UCSD-AML1 (cell line): ENCODE measurements around the gene BHLHE23.

Experiments used
- DNase-seq: peaks from one replicate; lab custom pipeline; 2025; ENCODE audit not compliant: unreplicated experiment; lab: John Stamatoyannopoulos, UW

Gene BHLHE23

GRCh38 chr20:62993856-62994494 is 12.8 kb downstream of the BHLHE23 start:
- no peak for DNase-seq

- no peak for DNase-seq
These were observed 14.9 kb downstream of the BHLHE23 start for GRCh38 chr20:62991863-62992262.

DNA sequence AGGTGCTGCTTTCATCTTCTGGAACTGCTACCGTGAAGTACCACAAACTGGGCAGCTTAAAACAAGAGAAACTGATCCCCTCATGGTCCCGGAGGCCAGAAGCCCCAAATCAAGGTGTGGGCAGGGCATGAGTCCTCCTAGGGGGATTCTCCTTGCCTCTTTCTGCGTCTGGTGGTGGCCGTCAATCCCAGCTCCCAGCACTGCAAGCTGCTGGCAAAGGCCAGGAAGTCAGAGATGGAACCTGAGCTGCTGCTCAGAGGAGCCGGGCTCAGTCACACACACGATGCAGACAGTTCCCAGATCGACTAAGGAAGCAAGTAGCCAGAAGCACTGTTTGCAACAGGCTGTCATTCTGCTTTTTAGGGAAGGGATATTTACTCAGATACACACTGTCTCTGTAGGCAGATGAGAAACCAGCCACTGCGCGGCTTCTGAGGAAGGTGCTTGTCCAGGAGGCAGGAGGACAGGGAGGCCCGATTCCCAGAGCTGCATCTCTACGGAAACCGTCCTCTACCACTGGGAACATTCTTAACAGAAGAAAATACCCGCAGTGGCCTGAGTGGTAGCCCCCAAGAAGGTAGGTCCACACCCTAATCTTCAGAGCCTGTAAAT is 15.5 kb downstream of the BHLHE23 start:
- no peak for DNase-seq

GRCh38 chr20:62990306-62990825 is 16.4 kb downstream of the BHLHE23 start:
- no peak for DNase-seq

DNA sequence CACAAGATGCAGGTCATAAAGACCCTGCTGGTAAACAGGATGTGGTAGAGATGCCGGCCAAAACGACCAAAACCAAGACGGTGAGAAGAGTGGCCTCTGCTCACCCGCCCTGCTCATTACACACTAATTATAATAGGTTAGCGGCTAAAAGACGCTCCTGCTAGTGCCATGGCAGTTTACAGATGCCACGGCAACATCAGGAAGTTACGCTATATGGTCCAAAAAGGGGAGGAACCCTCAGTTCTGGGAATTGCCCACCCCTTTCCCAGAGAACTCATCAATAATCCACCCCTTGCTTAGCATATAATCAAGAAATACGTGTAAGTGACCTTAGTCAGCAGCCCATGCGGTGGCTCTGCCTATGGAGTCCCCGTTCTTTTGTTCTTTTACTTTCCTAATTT is 17.6 kb downstream of the BHLHE23 start:
- DNase-seq: no peak

DNA sequence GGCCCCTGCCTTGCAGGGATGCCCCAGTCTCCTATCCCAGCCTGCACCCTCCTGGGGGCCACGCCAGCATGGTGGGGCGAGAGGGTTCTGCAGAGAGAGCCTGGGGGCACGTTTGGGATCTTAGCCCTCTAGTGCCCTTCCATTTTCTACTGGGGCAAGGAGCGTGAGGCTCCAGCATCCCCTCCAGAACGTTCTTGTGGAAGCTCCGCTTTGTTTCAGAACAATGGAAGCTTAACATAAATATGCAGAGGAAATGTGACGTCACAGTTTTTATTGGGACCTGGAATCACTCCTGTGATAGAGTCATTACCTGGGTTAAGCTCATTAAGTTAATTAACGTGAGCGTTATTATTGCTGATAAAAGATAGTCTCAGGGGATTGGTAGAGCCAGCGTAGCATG is 19.6 kb downstream of the BHLHE23 start:
- no peak for DNase-seq

GRCh38 chr20:62986257-62986800 is 20.4 kb downstream of the BHLHE23 start:
- DNase-seq: no peak

DNA sequence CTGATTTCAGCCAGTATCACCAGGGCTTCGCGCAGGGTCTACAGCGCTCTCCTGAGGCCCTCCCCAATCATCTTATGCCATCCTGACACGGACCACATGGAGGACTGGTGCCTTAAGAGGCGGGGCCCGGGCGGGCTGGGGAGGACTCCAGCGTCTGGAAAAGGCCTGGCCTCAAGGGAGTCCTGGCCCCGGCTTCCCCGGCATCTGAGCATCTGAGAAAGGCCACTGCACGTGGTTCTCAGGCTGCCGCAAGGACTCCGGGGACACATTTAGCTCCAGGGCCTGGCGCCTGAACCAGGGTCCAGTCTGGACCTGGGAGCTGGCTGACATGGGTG is 21.4 kb downstream of the BHLHE23 start:
- no peak for DNase-seq

DNA sequence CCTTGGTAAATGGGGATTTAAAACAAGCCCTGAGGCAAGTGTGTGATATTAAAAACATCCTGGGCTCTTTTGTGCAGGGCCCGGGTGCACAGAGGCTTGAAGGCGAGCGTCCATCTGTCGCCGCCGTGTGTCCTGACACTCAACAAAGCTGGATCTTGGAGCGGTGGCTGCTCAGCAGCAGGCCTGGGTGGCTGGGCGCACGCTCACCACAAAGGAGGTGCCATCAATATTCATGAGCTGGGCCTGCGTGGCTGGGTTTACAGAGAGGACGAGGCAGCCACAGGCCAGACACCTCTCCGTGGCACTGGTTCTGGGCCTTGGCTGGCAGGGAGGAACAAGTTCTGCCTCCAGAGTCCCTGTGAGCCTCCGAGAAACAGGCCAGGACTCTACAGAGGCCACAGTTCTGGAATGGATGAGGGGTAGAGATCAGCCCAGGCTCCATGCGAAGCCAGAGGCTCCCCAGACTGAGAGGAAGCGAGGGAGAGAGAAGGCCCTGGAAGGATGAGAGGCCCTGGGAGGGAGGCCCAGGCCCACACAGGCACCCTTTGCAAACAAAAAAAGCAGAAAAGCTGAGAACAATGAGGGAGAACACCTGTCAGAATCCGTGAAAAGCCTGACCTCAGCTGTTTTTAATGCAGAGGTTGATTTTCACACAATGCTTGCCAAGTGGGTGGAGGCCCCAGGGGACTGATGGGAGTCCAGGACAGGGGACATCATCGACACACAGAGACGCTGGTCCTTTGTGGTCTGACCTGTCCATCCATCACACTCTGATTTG is 21.9 kb downstream of the BHLHE23 start:
- no peak for DNase-seq

DNA sequence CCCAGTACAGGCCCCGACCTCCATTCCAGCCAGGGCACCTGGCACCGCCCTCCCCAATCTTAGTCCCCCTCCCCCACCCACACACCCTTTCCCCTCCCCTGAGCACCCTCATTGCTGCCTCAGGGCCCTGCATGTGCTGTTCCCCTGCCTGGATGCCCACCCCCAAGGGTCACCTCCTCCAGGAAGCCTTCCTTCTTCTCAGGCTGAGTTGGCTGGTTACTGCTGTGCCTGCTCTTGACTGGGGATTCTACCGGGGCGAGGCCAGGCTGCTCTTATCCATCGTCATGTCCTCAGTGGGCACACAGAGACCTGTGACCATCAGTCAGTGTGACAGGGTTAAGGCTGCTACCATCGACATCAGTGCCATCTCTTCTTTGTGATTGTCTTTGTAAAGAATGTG is 23.6 kb downstream of the BHLHE23 start:
- no peak for DNase-seq

- DNase-seq: peak; percentile 75
These were observed 24.4 kb downstream of the BHLHE23 start for GRCh38 chr20:62982124-62983075.

GRCh38 chr20:62980970-62981369 is 25.8 kb downstream of the BHLHE23 start:
- peak; percentile 49 for DNase-seq

GRCh38 chr20:62980380-62980960 is 26.3 kb downstream of the BHLHE23 start:
- DNase-seq: no peak

- DNase-seq: no peak
These were observed 26.8 kb downstream of the BHLHE23 start for GRCh38 chr20:62979876-62980373.

GRCh38 chr20:62979310-62979709 is 27.5 kb downstream of the BHLHE23 start:
- DNase-seq: no peak

DNA sequence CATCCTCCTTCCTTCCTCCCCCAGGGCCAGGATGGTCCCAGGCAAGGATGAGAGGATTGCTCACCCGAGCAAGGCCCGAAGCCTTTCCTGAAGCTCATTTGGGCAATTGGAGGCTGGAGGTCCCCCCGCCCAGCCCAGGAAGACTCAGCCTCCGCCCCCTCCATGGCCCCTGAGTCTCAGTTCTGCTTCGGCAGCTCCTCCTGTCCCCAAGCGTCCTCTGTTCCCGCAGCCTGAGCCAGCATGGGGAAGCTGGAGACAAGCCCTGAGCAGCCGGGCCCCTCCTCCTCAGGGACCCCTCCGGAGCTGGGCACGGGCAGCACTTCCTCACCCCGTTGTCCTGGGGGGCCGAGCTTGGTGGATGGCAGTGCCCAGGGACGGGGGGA is 28.2 kb downstream of the BHLHE23 start:
- DNase-seq: no peak

DNA sequence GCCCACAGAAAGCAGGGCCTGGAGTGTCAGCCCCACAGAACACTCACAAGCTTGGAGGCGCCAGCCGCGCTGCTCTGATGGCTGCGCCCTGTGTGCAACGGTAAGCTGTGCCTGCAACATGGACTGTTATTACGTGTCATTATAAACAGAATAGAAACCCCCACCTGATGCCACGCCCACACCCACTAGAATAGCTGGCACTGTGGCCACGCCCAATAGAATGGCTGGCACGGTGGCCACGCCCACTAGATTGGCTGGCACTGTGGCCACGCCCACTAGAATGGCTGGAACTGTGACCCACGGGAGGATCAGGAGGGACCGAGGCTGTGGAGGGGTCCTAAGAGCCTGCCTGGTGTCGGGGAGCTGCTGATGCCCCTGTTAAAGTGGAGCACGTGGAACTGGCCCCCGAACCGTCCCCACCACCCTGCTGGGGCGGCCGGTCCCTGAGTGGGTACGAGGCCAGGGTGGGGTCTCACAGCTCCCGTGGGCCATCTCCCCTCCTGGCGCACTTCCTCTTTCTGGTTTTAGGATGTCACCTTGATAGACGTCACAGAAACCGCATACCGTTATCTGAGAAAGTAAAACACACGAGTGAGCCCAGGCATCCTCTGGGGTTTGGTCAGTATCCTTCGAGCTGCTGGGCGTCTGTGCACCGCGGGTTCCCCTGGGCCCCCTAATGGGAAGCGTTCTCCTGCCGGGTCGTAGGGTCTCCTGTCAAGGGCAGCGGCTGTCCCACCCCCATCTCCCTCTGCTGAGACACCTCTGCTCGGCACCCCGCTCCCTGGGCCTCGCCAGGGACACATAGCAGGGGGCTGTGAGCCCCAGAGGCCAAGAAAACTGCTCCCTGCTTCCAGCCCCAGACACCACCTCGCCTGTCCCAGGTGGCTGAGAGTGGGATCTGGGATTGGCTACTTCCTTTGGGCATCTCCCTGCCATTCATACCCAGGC is 28.9 kb downstream of the BHLHE23 start:
- DNase-seq: peak; percentile 43

DNA sequence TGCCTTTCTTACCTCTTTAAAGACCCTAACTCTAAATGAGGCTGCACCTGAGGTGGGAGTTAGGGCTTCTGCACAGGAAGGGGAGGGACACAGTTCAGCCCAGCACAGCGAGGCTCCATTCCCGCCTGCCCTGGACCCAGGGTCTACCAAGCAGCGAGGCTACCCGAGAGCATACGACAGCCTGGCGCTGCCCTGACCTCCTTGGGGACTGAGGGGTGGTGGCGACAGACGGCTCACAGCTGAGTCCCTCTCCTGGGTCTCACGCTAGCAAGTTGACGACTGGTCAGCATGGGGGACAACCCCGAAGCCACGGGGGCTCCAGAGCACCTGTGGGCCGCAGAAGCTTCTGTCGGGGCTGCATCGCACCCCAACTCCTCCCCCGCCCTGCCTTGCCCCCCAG is 29.9 kb downstream of the BHLHE23 start:
- DNase-seq: no peak
